Ovary (tissue), 3 donors: ENCODE results near the gene GYPB.
"Not testable (repeated sequence)": the region's sequence is repeated elsewhere in the genome, so short reads cannot be mapped to it uniquely, and the experiment has no call there.

Experiments
- POLR2A ChIP-seq: fragments of 450-650 bp; IDR thresholded peaks from one replicate; pipeline ENCODE4 v1.6.1; 2017; ENCODE audit warnings: antibody characterized with exemption, mild to moderate bottlenecking, moderate library complexity
- TF ChIP-seq, protein P1 (sequence below), 3 donors: fragments of 450-650 bp in 2 of 3; fragments of 200-600 bp in 1 of 3; IDR thresholded peaks; one replicate each; pipeline versions ENCODE4 v1.5.1 to v1.8.0; 2016 to 2022; ENCODE audit warnings: antibody characterized with exemption in 3 of 3, mild to moderate bottlenecking in 1 of 3
- donor health status: DM: no; HTN: no; CAD: no.

DNA sequence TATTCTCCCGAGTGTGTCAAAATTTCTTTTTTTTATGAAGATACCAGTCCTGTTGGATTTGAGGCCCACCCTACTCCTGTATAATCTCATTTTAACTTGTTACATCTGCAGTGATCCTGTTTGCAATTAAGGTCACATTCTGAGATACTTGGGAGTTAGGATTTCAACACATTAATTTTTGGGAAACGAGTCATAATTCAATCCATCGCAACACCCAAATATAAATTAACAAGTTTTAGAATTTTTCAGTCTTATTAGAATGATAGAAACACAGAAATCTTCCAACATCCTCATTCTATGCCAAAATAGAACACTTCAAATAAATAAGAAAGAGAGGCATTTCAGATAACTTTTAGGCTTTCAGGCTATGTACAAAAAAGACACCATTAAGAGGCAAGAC is 36.2 kb upstream of the GYPB start:
- not testable (repeated sequence) for TF ChIP-seq POLR2A
- TF ChIP-seq, protein P1, sequence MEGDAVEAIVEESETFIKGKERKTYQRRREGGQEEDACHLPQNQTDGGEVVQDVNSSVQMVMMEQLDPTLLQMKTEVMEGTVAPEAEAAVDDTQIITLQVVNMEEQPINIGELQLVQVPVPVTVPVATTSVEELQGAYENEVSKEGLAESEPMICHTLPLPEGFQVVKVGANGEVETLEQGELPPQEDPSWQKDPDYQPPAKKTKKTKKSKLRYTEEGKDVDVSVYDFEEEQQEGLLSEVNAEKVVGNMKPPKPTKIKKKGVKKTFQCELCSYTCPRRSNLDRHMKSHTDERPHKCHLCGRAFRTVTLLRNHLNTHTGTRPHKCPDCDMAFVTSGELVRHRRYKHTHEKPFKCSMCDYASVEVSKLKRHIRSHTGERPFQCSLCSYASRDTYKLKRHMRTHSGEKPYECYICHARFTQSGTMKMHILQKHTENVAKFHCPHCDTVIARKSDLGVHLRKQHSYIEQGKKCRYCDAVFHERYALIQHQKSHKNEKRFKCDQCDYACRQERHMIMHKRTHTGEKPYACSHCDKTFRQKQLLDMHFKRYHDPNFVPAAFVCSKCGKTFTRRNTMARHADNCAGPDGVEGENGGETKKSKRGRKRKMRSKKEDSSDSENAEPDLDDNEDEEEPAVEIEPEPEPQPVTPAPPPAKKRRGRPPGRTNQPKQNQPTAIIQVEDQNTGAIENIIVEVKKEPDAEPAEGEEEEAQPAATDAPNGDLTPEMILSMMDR (IDR thresholded peaks at IDR 0.05): not testable (repeated sequence)
